ENCODE results near the gene GMEB2. TPM values are rescaled to one million over a fixed set of nuclear protein-coding genes. Genes with fewer than 3 reads are reported as not detected.
A peak's percentile ranks its signal among the peaks of the same experiment; 100 is the strongest.

GMEB2 gene
- total RNA-seq, 2 experiments from 2014 or later = 16.3 to 19.3 TPM

GRCh38 chr20:63555661-63556381 is 71.1 kb downstream of the GMEB2 start:
- Mint-ChIP-seq H3K36me3 (peaks cover 17% of the 10 kb centered on the region), H3K27me3 (peaks cover 6% of the 10 kb centered on the region), H3K27ac (no peak overlapping the region), H3K4me1 (peaks cover 14% of the 10 kb centered on the region), H3K4me3 (no peak overlapping the region), H3K9me3 (ENCODE audit: low read depth) (no peaks in the 10 kb centered on the region)
- ATAC-seq = no peak
- CTCF ChIA-PET = interaction anchor here (1.3 kb wide), 1 partner anchor 18 kb away, joined by 4 read pairs; no protein-coding TSS in a partner anchor
- DNase-seq = no peak

- no peaks in the 10 kb centered on the region for H3K9me3 Mint-ChIP-seq (ENCODE audit: low read depth)
- H3K4me1 Mint-ChIP-seq = peaks cover 14% of the 10 kb centered on the region
- H3K27ac Mint-ChIP-seq = no peak overlapping the region
- H3K36me3 Mint-ChIP-seq = peaks cover 10% of the 10 kb centered on the region
- H3K27me3 Mint-ChIP-seq = peaks cover 15% of the 10 kb centered on the region
- DNase-seq (no peak), ATAC-seq (no peak)
- CTCF ChIA-PET = interaction anchor here (0.9 to 1.5 kb wide), 4 partner anchors 8 to 310 kb away, joined by 3 to 4 read pairs (median 4); partner anchors contain the start of genes RTEL1 and TPD52L2
- peak overlapping the region; percentile 26 for H3K4me3 Mint-ChIP-seq
Observed at GRCh38 chr20:63554361-63555278, 72.3 kb downstream of the GMEB2 start.

- peaks cover 14% of the 10 kb centered on the region for H3K4me1 Mint-ChIP-seq
- peaks cover 20% of the 10 kb centered on the region for H3K27me3 Mint-ChIP-seq
- H3K36me3 Mint-ChIP-seq = peaks cover 7% of the 10 kb centered on the region
- H3K4me3 Mint-ChIP-seq = peak within 1 kb of the TSS; percentile 38
- no peaks in the 10 kb centered on the region for H3K9me3 Mint-ChIP-seq (ENCODE audit: low read depth)
- peak within 1 kb of the TSS; percentile 86 for H3K27ac Mint-ChIP-seq
- peak; percentile 13 for ATAC-seq
- peak; percentile 60 for DNase-seq
- CTCF ChIA-PET = interaction anchor here (1.5 kb wide), 2 partner anchors 9 to 311 kb away, joined by 3 to 4 read pairs; partner anchors contain the start of gene TPD52L2
Observed at GRCh38 chr20:63553933-63554290, 73.0 kb downstream of the GMEB2 start, which contains the start of gene FNDC11. TSS of gene FNDC11 (plus strand) at chr20:63554159. CDS start at chr20:63555664, 1,505 bp downstream.

- Mint-ChIP-seq H3K4me1 (peaks cover 14% of the 10 kb centered on the region), H3K36me3 (peaks cover 4% of the 10 kb centered on the region), H3K27me3 (peaks cover 23% of the 10 kb centered on the region), H3K4me3 (peak overlapping the region; percentile 38), H3K9me3 (ENCODE audit: low read depth) (no peaks in the 10 kb centered on the region), H3K27ac (peak overlapping the region; percentile 86)
- DNase-seq (peak; percentile 95), ATAC-seq (peak; percentile 73)
- CTCF ChIA-PET = interaction anchor here (1.0 to 4.6 kb wide), 7 partner anchors 9 to 424 kb away, joined by 3 to 34 read pairs (median 5); partner anchors contain the start of genes PPDPF, PTK6 and TPD52L2
Observed at GRCh38 chr20:63553251-63553932, 73.5 kb downstream of the GMEB2 start.

DNA sequence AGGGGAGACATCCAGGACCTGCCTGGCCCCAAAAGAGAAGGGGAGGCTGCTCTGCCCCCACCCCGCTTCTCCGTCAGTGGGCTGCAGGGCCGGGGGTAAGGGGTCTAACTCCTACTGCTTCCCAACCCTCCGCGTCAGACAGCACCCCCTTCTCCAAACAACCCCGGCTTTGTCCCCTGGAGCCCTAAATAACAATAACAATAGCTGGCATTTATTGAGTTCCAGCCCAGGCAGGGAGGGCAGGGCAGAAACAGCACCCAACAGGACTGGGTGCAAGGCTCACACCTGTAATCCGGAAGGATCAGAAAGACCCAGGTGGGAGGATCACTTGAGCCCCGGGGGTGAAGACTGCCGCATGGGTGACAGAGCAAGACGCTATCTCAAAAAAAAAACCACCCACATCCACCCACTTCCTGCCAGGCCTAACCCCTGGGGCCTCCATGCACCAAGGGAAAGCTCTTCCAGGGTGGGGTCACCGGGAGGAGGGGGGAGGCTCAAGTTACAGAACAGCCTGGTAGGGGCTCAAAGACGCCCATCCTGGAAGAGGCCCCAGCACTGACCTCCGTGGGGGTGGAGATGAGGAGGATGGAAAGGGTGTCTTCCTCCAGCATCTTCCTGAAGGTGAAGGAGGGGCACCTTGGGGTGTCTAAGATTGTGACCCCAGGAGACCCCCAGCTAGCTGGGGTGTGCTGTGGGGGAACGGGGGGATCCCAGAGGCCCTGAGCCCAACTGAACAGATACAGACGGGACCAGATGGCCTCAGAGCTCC is 74.2 kb downstream of the GMEB2 start:
- ATAC-seq (peak; percentile 58), DNase-seq (peak; percentile 81)
- Mint-ChIP-seq H3K4me3 (peak overlapping the region; percentile 38), H3K4me1 (peaks cover 14% of the 10 kb centered on the region), H3K27me3 (peaks cover 23% of the 10 kb centered on the region), H3K27ac (peak overlapping the region; percentile 86), H3K36me3 (peaks cover 2% of the 10 kb centered on the region), H3K9me3 (ENCODE audit: low read depth) (no peaks in the 10 kb centered on the region)
- CTCF ChIA-PET = interaction anchor here (1.0 to 4.6 kb wide), 8 partner anchors 9 to 425 kb away, joined by 3 to 34 read pairs (median 4); partner anchors contain the start of genes PPDPF, PTK6 and TPD52L2

- DNase-seq (no peak), ATAC-seq (no peak)
- Mint-ChIP-seq H3K4me1 (peaks cover 14% of the 10 kb centered on the region), H3K4me3 (no peak overlapping the region), H3K27me3 (peaks cover 23% of the 10 kb centered on the region), H3K36me3 (no peaks in the 10 kb centered on the region), H3K27ac (no peak overlapping the region), H3K9me3 (ENCODE audit: low read depth) (no peaks in the 10 kb centered on the region)
- CTCF ChIA-PET = interaction anchor here (2.4 to 4.6 kb wide), 2 partner anchors 12 to 91 kb away, joined by 10 to 34 read pairs; partner anchors contain the start of gene PTK6
Observed at GRCh38 chr20:63551068-63551467, 75.8 kb downstream of the GMEB2 start.

DNA sequence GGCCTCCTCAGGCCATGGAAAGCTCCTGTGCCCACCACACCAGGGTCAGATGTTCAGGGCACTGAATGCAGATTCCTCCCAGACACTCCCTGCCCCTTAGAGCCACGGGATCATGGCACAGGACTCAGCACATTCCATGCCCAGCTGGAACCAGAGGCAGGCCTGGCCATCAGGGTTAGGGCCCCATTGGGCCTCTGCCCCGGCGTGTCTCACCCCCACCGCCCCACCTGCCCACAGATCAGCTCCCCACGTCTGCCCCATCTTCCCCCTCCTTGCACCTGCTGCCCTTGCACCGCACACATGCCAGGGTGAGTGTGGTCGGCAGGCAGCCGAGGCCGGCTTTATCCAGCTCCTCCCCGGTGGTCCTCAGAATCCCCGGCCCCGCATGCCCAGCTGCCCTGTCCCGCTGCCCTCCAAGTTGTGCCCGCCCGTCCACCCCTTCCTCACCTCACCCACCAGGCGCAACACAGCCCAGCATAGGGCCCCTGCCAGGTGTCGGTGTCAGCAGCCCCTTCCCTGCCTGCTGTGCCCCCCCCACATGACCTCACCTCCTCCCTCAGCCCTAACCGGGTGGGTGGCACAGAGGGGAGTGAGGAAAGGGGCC is 77.1 kb downstream of the GMEB2 start:
- ATAC-seq = no peak
- no peak overlapping the region for H3K4me3 Mint-ChIP-seq
- H3K36me3 Mint-ChIP-seq = no peaks in the 10 kb centered on the region
- CTCF ChIA-PET = interaction anchor here (4.6 kb wide), 1 partner anchor 11 kb away, joined by 34 read pairs; the partner anchor contains the start of gene PTK6
- peaks cover 14% of the 10 kb centered on the region for H3K4me1 Mint-ChIP-seq
- no peaks in the 10 kb centered on the region for H3K9me3 Mint-ChIP-seq (ENCODE audit: low read depth)
- DNase-seq = no peak
- H3K27ac Mint-ChIP-seq = no peak overlapping the region
- peaks cover 29% of the 10 kb centered on the region for H3K27me3 Mint-ChIP-seq

- ATAC-seq (no peak), DNase-seq (no peak)
- peaks cover 14% of the 10 kb centered on the region for H3K4me1 Mint-ChIP-seq
- H3K9me3 Mint-ChIP-seq (ENCODE audit: low read depth) = no peaks in the 10 kb centered on the region
- CTCF ChIA-PET = interaction anchor here (4.6 kb wide), 1 partner anchor 10 kb away, joined by 34 read pairs; the partner anchor contains the start of gene PTK6
- H3K27me3 Mint-ChIP-seq = peaks cover 30% of the 10 kb centered on the region
- no peaks in the 10 kb centered on the region for H3K36me3 Mint-ChIP-seq
- H3K4me3 Mint-ChIP-seq = no peak overlapping the region
- H3K27ac Mint-ChIP-seq = no peak overlapping the region
Observed at GRCh38 chr20:63549019-63549418, 77.9 kb downstream of the GMEB2 start.

GRCh38 chr20:63548542-63548941 is 78.4 kb downstream of the GMEB2 start:
- Mint-ChIP-seq H3K27ac (no peak overlapping the region), H3K4me3 (no peak overlapping the region), H3K27me3 (peaks cover 30% of the 10 kb centered on the region), H3K9me3 (ENCODE audit: low read depth) (no peaks in the 10 kb centered on the region), H3K4me1 (peaks cover 14% of the 10 kb centered on the region), H3K36me3 (no peaks in the 10 kb centered on the region)
- CTCF ChIA-PET = no interaction called here
- DNase-seq = no peak
- ATAC-seq = no peak

DNA sequence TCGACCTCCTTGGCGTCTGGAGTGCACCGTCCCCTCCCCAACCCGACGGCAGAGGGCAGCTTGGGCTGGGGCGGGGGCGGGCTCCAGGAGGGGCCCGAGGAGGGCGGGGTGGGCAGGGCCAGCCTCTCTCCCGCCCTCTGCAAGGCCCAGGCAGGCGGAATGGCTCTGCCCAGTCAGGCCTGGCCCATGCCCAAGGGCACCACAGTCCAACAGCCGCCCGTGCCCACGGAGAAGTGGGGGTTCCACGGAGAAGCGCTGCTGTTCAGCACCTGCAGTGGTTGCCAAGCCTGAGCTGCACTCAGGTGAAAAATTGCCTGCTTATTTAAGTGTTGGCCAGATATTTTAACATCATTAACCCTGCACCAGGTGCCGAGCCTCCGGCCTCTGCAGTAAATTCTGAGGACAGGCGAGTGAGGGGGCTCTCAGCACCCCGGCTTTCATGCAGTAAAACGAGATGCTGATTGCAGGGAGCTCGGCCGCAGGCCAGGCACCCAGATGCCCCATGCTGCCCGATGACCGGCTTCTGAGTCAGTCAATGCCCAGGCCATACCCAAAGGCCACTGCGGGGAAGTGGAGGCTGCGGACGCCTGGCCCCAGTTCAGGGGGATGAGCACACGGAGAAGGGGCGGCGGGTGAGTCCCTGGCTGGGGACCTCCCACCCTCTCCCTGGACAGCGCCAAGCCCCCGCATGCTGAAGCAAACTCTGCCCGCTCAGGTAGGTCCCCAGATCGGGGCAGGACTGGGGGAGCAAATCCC is 79.0 kb downstream of the GMEB2 start, which contains the start of gene SRMS:
SRMS (minus strand) TSS at position 25 of the 756 bp plus-strand sequence. CDS start 286 bp downstream, outside the sequence.
- no peaks in the 10 kb centered on the region for H3K9me3 Mint-ChIP-seq (ENCODE audit: low read depth)
- no peak for ATAC-seq

More for the DNA sequence above, 79.0 kb downstream of the GMEB2 start, which contains the start of gene SRMS:
- no peak within 1 kb of the TSS for H3K4me3 Mint-ChIP-seq
- peaks cover 10% of the 10 kb centered on the region for H3K4me1 Mint-ChIP-seq
- H3K27me3 Mint-ChIP-seq = peaks cover 30% of the 10 kb centered on the region
- CTCF ChIA-PET = no interaction called here
- no peaks in the 10 kb centered on the region for H3K36me3 Mint-ChIP-seq
- H3K27ac Mint-ChIP-seq = no peak within 1 kb of the TSS
- no peak for DNase-seq
